Mesendoderm (in vitro differentiated cells): ENCODE results near the gene LSR.

Experiments used
- DNase-seq: peaks from one replicate; pipeline ENCODE4 v3.0.0; 2013
- H2AK5ac ChIP-seq: 2 replicates; pipeline ENCODE4 v1.6.1; 2013; ENCODE audit warnings: low read length, inconsistent platforms
- H2BK120ac ChIP-seq: 2 replicates; pipeline ENCODE4 v1.6.1; 2013; ENCODE audit warnings: low read depth, mild to moderate bottlenecking, low read length, moderate library complexity, mixed read lengths
- H2BK15ac ChIP-seq: replicated peaks from 2 replicates; pipeline ENCODE4 v1.6.1; 2013; ENCODE audit warnings: low read depth, mild to moderate bottlenecking, moderate library complexity
- H2BK5ac ChIP-seq: 2 replicates; pipeline ENCODE4 v1.6.1; 2013; ENCODE audit warnings: low read length, inconsistent platforms
- H3K18ac ChIP-seq: 2 replicates; pipeline ENCODE4 v1.6.1; 2013; ENCODE audit warnings: mild to moderate bottlenecking, low read length, mixed read lengths
- H3K23ac ChIP-seq: one replicate; pipeline ENCODE4 v1.6.1; 2013; ENCODE audit warnings: low read length
- H3K27ac ChIP-seq: 2 replicates; pipeline ENCODE4 v1.5.1; 2013; ENCODE audit warnings: low read depth, mild to moderate bottlenecking, inconsistent platforms, low read length, moderate library complexity
- H3K27me3 ChIP-seq: 2 replicates; pipeline ENCODE4 v1.6.1; 2013; ENCODE audit warnings: low read length, control low read depth, mild to moderate bottlenecking, inconsistent platforms; ENCODE audit not compliant: insufficient read depth, poor library complexity
- H3K36me3 ChIP-seq: 2 replicates; pipeline ENCODE4 v1.6.1; 2013; ENCODE audit warnings: low read length, inconsistent platforms; ENCODE audit not compliant: control insufficient read depth, insufficient read depth
- H3K4ac ChIP-seq: one replicate; pipeline ENCODE4 v1.6.1; 2013; ENCODE audit warnings: low read depth, mild to moderate bottlenecking, low read length, moderate library complexity
- H3K4me1 ChIP-seq: 2 replicates; pipeline ENCODE4 v1.6.1; 2013; ENCODE audit warnings: low read depth, low read length, inconsistent platforms; ENCODE audit not compliant: control insufficient read depth
- H3K4me2 ChIP-seq: 2 replicates; pipeline ENCODE4 v1.6.1; 2013; ENCODE audit warnings: low read length
- H3K4me3 ChIP-seq: 2 replicates; pipeline ENCODE4 v1.5.1; 2013; ENCODE audit warnings: mild to moderate bottlenecking, low read length
- H3K56ac ChIP-seq: one replicate; pipeline ENCODE4 v1.6.1; 2013; ENCODE audit warnings: low read length
- H3K79me1 ChIP-seq: 2 replicates; pipeline ENCODE4 v1.6.1; 2013; ENCODE audit warnings: low read length, inconsistent platforms
- H3K79me2 ChIP-seq: 2 replicates; pipeline ENCODE4 v1.6.1; 2013; ENCODE audit warnings: mild to moderate bottlenecking, low read length; ENCODE audit not compliant: control insufficient read depth, insufficient read depth
- H3K9ac ChIP-seq: 2 replicates; pipeline ENCODE4 v1.6.1; 2013; ENCODE audit warnings: low read length, inconsistent platforms
- H4K5ac ChIP-seq: one replicate; pipeline ENCODE4 v1.6.1; 2013; ENCODE audit warnings: low read length
- H4K8ac ChIP-seq: one replicate; pipeline ENCODE4 v1.6.1; 2013; ENCODE audit warnings: low read depth, mild to moderate bottlenecking, control low read depth, low read length, moderate library complexity
- WGBS: extraction: QIAGEN DNeasy Blood & Tissue Kit; methylation state at CpG from one replicate; pipeline ENCODE4 v1.1.7; 2013; ENCODE audit warnings: low lambda C conversion rate, missing lambda C conversion rate; ENCODE audit not compliant: insufficient coverage; ENCODE audit errors: extremely low coverage; 5-methylcytosine and 5-hydroxymethylcytosine counted together

Gene LSR

DNA sequence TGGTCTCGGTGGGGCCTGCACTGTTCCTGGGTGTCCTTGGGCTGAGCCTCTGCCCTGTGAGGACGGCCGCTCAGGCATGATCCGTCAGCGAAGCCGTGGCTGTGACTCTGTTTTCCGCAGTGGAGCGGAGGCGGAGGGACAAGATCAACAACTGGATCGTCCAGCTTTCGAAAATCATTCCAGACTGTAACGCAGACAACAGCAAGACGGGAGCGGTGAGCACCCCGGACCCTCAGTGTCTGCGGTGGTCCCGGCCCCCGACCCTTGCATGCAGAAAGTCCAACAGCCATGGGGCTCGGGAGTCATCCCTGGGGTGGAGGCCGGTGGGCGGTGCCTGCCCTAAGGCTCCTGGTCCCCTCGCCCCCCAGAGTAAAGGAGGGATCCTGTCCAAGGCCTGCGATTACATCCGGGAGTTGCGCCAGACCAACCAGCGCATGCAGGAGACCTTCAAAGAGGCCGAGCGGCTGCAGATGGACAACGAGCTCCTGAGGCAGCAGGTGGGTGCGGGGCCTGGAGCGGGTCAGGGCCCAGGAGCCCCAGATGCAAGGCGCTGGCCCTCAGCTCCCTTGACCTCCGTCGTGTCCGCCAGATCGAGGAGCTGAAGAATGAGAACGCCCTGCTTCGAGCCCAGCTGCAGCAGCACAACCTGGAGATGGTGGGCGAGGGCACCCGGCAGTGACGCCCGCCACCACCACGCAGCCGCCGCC is 29.9 kb downstream of the LSR start:
- Histone ChIP-seq H3K9ac (no peak overlapping the region), H3K79me1 (no peaks in the 10 kb centered on the region), H3K36me3 (no peaks in the 10 kb centered on the region), H3K56ac (no peak overlapping the region), H2AK5ac (no peak overlapping the region), H3K18ac (no peak overlapping the region), H4K8ac (no peak overlapping the region), H3K4ac (no peak overlapping the region), H3K4me2 (no peak overlapping the region), H3K4me3 (no peak overlapping the region), H3K4me1 (no peaks in the 10 kb centered on the region), H3K23ac (no peak overlapping the region), H2BK15ac (no peak overlapping the region), H2BK120ac (no peak overlapping the region), H3K27ac (no peak overlapping the region), H2BK5ac (no peak overlapping the region), H3K27me3 (no peaks in the 10 kb centered on the region), H4K5ac (no peak overlapping the region), H3K79me2 (no peaks in the 10 kb centered on the region)
- no CpG with 5 or more reads among the region's 45 CpGs for whole genome bisulfite sequencing
- DNase-seq = no peak

DNA sequence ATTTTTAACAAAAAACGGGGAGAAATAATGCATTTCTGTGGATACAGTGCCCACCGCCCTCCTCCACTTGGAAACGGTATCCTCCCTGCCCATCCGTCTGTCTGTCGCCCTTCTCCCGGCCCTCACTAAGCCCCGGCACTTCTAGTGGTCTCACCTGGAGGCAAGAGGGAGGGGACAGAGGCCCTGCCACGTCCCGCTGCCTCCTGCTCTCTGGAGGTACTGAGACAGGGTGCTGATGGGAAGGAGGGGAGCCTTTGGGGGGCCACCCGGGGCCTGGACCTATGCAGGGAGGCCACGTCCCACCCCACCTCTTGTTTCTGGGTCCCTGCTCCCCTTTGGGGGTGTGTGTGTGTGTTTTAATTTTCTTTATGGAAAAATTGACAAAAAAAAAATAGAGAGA is 30.6 kb downstream of the LSR start:
- no peaks in the 10 kb centered on the region for H3K79me2 ChIP-seq
- H3K4me1 ChIP-seq = no peaks in the 10 kb centered on the region
- WGBS = no CpG with 5 or more reads among the region's 11 CpGs
- H2AK5ac ChIP-seq = no peak overlapping the region
- H3K27me3 ChIP-seq = no peaks in the 10 kb centered on the region
- no peak overlapping the region for H3K4ac ChIP-seq
- no peak overlapping the region for H4K8ac ChIP-seq
- H3K4me3 ChIP-seq = no peak overlapping the region
- no peak overlapping the region for H3K4me2 ChIP-seq
- no peak overlapping the region for H2BK15ac ChIP-seq
- H3K18ac ChIP-seq = no peak overlapping the region
- H3K9ac ChIP-seq = no peak overlapping the region
- H3K79me1 ChIP-seq = no peaks in the 10 kb centered on the region
- H3K23ac ChIP-seq = no peak overlapping the region
- H3K27ac ChIP-seq = no peak overlapping the region
- no peak overlapping the region for H4K5ac ChIP-seq
- no peak for DNase-seq
- no peak overlapping the region for H2BK120ac ChIP-seq
- H3K36me3 ChIP-seq = no peaks in the 10 kb centered on the region
- no peak overlapping the region for H2BK5ac ChIP-seq
- H3K56ac ChIP-seq = no peak overlapping the region

DNA sequence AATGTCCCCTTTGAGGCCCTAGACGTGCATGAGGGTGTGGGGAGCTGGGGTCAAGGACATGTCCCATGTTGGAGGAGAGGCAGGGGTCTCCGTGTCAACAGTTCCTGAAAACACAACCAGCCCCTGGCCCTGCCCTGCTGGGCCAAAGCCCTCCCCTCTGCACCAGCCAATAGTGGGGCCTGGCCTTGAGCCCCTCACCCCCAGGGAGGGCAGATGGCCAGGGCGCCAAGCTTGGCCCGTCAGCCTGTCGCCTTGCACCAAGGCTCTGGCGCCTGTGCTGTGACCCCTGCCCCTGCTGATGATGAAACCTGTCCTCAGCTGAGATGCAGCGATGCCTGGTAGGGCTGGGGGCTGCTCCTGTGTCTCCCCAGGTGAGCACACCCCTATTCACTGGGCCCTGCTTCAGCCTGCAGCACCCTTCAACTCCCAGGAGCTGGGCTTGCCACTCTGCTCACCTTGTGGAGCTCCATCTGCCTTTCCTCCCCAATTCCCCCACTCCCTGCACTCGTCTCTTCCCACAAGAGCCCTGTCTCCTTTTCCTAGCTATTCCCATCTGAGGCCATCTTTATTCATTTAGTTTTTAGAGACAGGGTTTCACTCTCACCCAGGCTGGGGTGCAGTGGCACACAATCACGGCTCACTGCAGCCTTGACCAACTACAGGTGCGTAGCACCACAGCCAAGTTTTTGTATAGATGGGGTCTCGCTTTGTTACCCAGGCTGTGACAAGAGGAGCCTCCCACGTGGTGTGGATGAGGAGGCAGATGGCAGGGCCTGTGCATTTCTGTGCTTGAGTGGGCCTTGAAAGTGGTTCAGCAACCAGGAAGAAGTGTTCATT is 31.4 kb downstream of the LSR start:
- H3K27ac ChIP-seq = no peak overlapping the region
- WGBS = no CpG with 5 or more reads among the region's 12 CpGs

DNA sequence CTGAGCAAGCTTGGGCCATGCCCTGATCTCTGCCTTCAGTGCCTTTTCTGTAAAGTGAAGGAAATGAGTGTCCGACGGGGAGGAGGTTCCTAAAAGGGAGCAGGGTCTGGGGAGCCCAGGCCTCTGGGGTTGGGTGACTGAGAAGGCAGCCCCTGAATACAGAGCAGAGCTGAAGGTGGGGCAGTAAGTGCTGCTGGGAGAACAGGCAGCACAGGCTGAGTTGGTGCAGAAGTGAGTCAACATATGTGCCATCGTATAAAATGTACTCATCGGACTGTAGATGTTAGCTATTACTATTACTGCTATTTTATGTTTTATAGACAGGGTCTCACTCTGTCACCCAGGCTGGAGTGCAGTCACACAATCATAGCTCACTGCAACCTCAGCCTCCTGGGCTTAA is 32.5 kb downstream of the LSR start:
- DNase-seq = no peak
- no peak overlapping the region for H2AK5ac ChIP-seq
- WGBS = no CpG with 5 or more reads among the region's 4 CpGs

More for the DNA sequence above, 31.4 kb downstream of the LSR start:
- H3K23ac ChIP-seq = no peak overlapping the region
- no peak overlapping the region for H2AK5ac ChIP-seq
- H3K4ac ChIP-seq = no peak overlapping the region
- no peaks in the 10 kb centered on the region for H3K27me3 ChIP-seq
- H3K4me3 ChIP-seq = no peak overlapping the region
- H3K79me1 ChIP-seq = no peaks in the 10 kb centered on the region
- H3K9ac ChIP-seq = no peak overlapping the region
- H3K79me2 ChIP-seq = no peaks in the 10 kb centered on the region
- H3K18ac ChIP-seq = no peak overlapping the region
- no peaks in the 10 kb centered on the region for H3K36me3 ChIP-seq
- H4K5ac ChIP-seq = no peak overlapping the region
- H2BK120ac ChIP-seq = no peak overlapping the region
- no peak overlapping the region for H3K56ac ChIP-seq
- DNase-seq = no peak
- H4K8ac ChIP-seq = no peak overlapping the region
- H2BK15ac ChIP-seq = no peak overlapping the region
- H2BK5ac ChIP-seq = no peak overlapping the region
- H3K4me2 ChIP-seq = no peak overlapping the region
- H3K4me1 ChIP-seq = no peaks in the 10 kb centered on the region

DNA sequence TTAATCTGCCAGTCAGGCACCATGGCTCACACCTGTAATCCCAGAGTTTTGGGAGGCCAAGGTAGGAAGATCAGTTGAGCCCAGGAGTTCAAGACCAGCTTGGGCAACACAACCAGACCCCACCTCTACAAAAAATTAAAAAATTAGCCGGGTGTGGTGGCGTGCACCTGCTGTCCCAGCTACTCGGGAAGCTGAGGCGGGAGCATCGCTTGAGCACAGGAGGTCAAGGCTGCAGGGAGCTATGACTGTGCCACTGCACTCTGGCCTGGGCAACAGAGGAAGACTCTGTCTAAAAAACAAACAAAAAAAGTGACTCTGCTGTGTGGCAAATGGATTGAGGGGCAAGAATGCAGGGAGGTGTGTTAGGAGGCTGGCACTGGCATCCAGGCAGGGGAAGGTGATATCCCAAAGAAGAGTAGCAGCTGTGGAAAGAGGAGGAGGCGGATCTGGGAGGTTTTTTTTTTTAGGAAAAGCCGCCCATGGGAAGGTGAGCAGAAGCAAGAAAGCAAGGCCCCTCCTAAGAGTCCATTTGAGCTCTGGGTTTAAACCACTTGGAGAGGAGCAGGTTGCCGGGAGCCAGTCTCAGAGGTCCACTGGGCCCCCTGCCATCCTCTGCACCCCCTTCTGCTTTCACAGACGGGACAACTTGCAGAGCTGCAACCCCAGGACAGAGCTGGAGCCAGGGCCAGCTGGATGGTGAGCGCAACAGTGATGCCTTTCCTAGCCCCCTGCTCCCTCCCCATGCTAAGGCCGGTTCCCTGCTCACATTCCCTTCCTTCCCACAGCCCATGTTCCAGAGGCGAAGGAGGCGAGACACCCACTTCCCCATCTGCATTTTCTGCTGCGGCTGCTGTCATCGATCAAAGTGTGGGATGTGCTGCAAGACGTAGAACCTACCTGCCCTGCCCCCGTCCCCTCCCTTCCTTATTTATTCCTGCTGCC is 35.6 kb downstream of the LSR start:
- no peak overlapping the region for H3K23ac ChIP-seq
- no peaks in the 10 kb centered on the region for H3K36me3 ChIP-seq
- H2BK120ac ChIP-seq = no peak overlapping the region
- H3K4ac ChIP-seq = no peak overlapping the region
- no CpG with 5 or more reads among the region's 17 CpGs for WGBS
- no peak overlapping the region for H3K9ac ChIP-seq
- no peak overlapping the region for H3K4me2 ChIP-seq
- no peaks in the 10 kb centered on the region for H3K79me2 ChIP-seq
- no peak overlapping the region for H3K18ac ChIP-seq
- H3K56ac ChIP-seq = peak overlapping the region; percentile 67
- no peak for DNase-seq
- no peak overlapping the region for H4K5ac ChIP-seq
- H3K4me1 ChIP-seq = no peaks in the 10 kb centered on the region
- H2BK15ac ChIP-seq = no peak overlapping the region
- no peaks in the 10 kb centered on the region for H3K27me3 ChIP-seq
- no peak overlapping the region for H2BK5ac ChIP-seq
- no peak overlapping the region for H4K8ac ChIP-seq
- no peak overlapping the region for H3K27ac ChIP-seq
- no peak overlapping the region for H2AK5ac ChIP-seq
- no peaks in the 10 kb centered on the region for H3K79me1 ChIP-seq
- no peak overlapping the region for H3K4me3 ChIP-seq

More for the DNA sequence above, 32.5 kb downstream of the LSR start:
- Histone ChIP-seq H3K4me3 (no peak overlapping the region), H3K56ac (no peak overlapping the region), H2BK5ac (no peak overlapping the region), H4K8ac (no peak overlapping the region), H2BK15ac (no peak overlapping the region), H3K18ac (no peak overlapping the region), H3K23ac (no peak overlapping the region), H3K4ac (no peak overlapping the region), H3K36me3 (no peaks in the 10 kb centered on the region), H3K4me2 (no peak overlapping the region), H3K4me1 (no peaks in the 10 kb centered on the region), H2BK120ac (no peak overlapping the region), H3K27me3 (no peaks in the 10 kb centered on the region), H4K5ac (no peak overlapping the region), H3K27ac (no peak overlapping the region), H3K9ac (no peak overlapping the region), H3K79me1 (no peaks in the 10 kb centered on the region), H3K79me2 (no peaks in the 10 kb centered on the region)
